ENCODE results near the gene SCN1A. TPM values are rescaled to one million over a fixed set of nuclear protein-coding genes. Genes with fewer than 3 reads are reported as not detected.

SCN1A gene
- total and polyA plus RNA-seq, 2 donors (not counting 3 experiments of a cell fraction or from before 2014, with no cell fraction given): not detected

DNA sequence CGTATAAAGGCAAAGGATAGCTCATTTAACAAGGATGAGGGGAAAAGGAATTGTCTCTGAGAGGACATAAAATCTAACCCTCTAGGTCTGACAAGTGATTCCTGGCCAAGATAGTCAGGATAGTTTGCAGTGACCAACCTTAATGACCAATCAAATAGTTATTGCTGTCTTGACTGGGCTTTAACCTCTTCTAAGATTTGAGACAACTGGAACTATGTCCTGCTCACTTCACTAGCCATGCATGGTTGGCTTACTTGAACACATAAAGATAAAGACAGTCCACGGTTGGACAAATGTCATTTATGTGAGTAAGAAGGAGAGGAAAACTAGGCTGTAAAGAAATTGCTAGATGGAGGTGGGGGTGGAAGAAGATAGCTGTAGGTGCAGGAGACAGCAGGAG, 53.8 kb downstream of the SCN1A start:
- intact Hi-C loops (cut with micrococcal nuclease) (no loop called here), dilution Hi-C loops (cut with MboI; ENCODE audit: extremely low pct_ligation_motif_present, low sequenced_read_pairs) (no loop called here)
- Histone ChIP-seq H4K20me1 (replicated peaks; ENCODE audit: control insufficient read depth, extremely low read depth, insufficient read depth, low read length) (no peaks in the 10 kb centered on the region), H3K4me2 (ENCODE audit: insufficient read depth, low read length) (no peak overlapping the region), H3K9ac (replicated peaks; ENCODE audit: extremely low read depth, insufficient read depth, low read length) (no peak overlapping the region), H2AFZ (ENCODE audit: low read depth, low read length) (no peak overlapping the region), H3K27me3 (ENCODE audit: control insufficient read depth in 2 of 2, insufficient read depth in 2 of 2, low read length in 2 of 2) (no peaks in the 10 kb centered on the region), H3K27ac (ENCODE audit: insufficient read depth, low read depth, low read length) (no peak overlapping the region), H3K9me3 (replicated peaks; ENCODE audit: control insufficient read depth, insufficient read depth, low read length) (no peaks in the 10 kb centered on the region), H3K9me1 (replicated peaks; ENCODE audit: control insufficient read depth, extremely low read depth, insufficient read depth, low read length) (no peaks in the 10 kb centered on the region), H3K79me2 (ENCODE audit: control insufficient read depth, insufficient read depth, low read length) (no peaks in the 10 kb centered on the region), H3K36me3 (ENCODE audit: control insufficient read depth in 2 of 2, extremely low read depth in 1 of 2, insufficient read depth in 2 of 2, low read length in 2 of 2) (no peaks in the 10 kb centered on the region), H3K4me1 (ENCODE audit: control insufficient read depth, extremely low read depth, insufficient read depth, low read length) (no peaks in the 10 kb centered on the region), H3K4me3 (replicated peaks in 1 of 3; ENCODE audit: insufficient read depth in 1 of 3, low read depth in 1 of 3, low read length in 3 of 3) (no peak overlapping the region)
- no TSS peak for BruUV-seq (replicated peaks)
- CTCF ChIA-PET: interaction anchor here (0.9 to 1.6 kb wide), 3 partner anchors 12 to 54 kb away, joined by 3 to 5 read pairs (median 4); partner anchors contain the start of gene SCN1A
- no peak for TF ChIP-seq GATA2 (IDR thresholded peaks at IDR 0.05; ENCODE audit: insufficient read depth, insufficient read length, low read depth, low read length)
- TF ChIP-seq POLR2AphosphoS5 (IDR thresholded peaks at IDR 0.05; ENCODE audit: insufficient read depth, low read depth, low read length): no peak
- no peak for TF ChIP-seq EZH2 (IDR thresholded peaks at IDR 0.05; ENCODE audit: borderline replicate concordance, low read depth, low read length, severe bottlenecking)
- TF ChIP-seq FOS (IDR thresholded peaks at IDR 0.05; ENCODE audit: borderline replicate concordance, insufficient read depth, low read length): no peak
- no peak for TF ChIP-seq MYC (IDR thresholded peaks at IDR 0.05; ENCODE audit: low read depth, low read length)
- no peak for TF ChIP-seq JUN (IDR thresholded peaks at IDR 0.05; ENCODE audit: borderline replicate concordance, insufficient read depth, insufficient read length, low read depth)
- TF ChIP-seq, protein P1, sequence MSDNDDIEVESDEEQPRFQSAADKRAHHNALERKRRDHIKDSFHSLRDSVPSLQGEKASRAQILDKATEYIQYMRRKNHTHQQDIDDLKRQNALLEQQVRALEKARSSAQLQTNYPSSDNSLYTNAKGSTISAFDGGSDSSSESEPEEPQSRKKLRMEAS (IDR thresholded peaks at IDR 0.05; ENCODE audit: insufficient read depth, insufficient read length): no peak
- TF ChIP-seq, protein P2, sequence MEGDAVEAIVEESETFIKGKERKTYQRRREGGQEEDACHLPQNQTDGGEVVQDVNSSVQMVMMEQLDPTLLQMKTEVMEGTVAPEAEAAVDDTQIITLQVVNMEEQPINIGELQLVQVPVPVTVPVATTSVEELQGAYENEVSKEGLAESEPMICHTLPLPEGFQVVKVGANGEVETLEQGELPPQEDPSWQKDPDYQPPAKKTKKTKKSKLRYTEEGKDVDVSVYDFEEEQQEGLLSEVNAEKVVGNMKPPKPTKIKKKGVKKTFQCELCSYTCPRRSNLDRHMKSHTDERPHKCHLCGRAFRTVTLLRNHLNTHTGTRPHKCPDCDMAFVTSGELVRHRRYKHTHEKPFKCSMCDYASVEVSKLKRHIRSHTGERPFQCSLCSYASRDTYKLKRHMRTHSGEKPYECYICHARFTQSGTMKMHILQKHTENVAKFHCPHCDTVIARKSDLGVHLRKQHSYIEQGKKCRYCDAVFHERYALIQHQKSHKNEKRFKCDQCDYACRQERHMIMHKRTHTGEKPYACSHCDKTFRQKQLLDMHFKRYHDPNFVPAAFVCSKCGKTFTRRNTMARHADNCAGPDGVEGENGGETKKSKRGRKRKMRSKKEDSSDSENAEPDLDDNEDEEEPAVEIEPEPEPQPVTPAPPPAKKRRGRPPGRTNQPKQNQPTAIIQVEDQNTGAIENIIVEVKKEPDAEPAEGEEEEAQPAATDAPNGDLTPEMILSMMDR (IDR thresholded peaks at IDR 0.05; ENCODE audit: extremely low read depth in 1 of 2, insufficient read depth in 1 of 2, low read depth in 1 of 2, low read length in 2 of 2): no peak
- no peak for TF ChIP-seq POLR2A (IDR thresholded peaks at IDR 0.05; ENCODE audit: low read depth, low read length)
- DNase-seq (ENCODE audit: low read depth, low spot score) (no peak), FAIRE-seq (no peak)
- POLR2A ChIA-PET: no interaction called here

All from endothelial cell of umbilical vein (primary cell).